Neural cell (in vitro differentiated cells): ENCODE results near the gene HARS2. TPM values are rescaled to one million over a fixed set of nuclear protein-coding genes. Genes with fewer than 3 reads are reported as not detected.
A peak's percentile ranks its signal among the peaks of the same experiment; 100 is the strongest.
"Not testable (repeated sequence)": the region's sequence is repeated elsewhere in the genome, so short reads cannot be mapped to it uniquely, and the experiment has no call there.

Experiments used
- H2AFZ ChIP-seq: fragments of 200-600, 300-800 bp; sonication (generic), shearing (Covaris generic); 2 replicates; pipeline ENCODE4 v1.6.0; 2014; ENCODE audit warnings: low read depth, mild to moderate bottlenecking, antibody characterized with exemption, low read length, moderate library complexity
- H3F3A ChIP-seq: fragments of 200-600 bp; shearing (Covaris generic); 2 replicates; pipeline ENCODE4 v1.6.1; 2016; ENCODE audit warnings: mild to moderate bottlenecking, moderate library complexity, mixed read lengths, antibody characterized with exemption, low read length; ENCODE audit not compliant: insufficient read depth, poor library complexity, severe bottlenecking
- H3K27ac ChIP-seq: fragments of 200-600, 300-800 bp; sonication (generic), shearing (Covaris generic); 2 replicates; pipeline ENCODE4 v1.5.1; 2014; ENCODE audit warnings: mild to moderate bottlenecking, low read length, moderate library complexity
- H3K27me3 ChIP-seq: fragments of 300-800, 200-600 bp; sonication (generic), shearing (Covaris generic); 2 replicates; pipeline ENCODE4 v1.6.0; 2014; ENCODE audit warnings: mild to moderate bottlenecking, low read depth, low read length, moderate library complexity; ENCODE audit not compliant: insufficient read depth
- H3K36me3 ChIP-seq: fragments of 300-800, 200-600 bp; sonication (generic), shearing (Covaris generic); 2 replicates; pipeline ENCODE4 v1.5.1; 2014; ENCODE audit warnings: mild to moderate bottlenecking, antibody characterized with exemption, low read length, moderate library complexity; ENCODE audit not compliant: insufficient read depth
- H3K4me2 ChIP-seq: fragments of 300-800, 200-600 bp; sonication (generic), shearing (Covaris generic); 2 replicates; pipeline ENCODE4 v1.6.0; 2014; ENCODE audit warnings: mild to moderate bottlenecking, low read length
- H3K4me3 ChIP-seq: fragments of 300-800, 200-600 bp; sonication (generic), shearing (Covaris generic); 2 replicates; pipeline ENCODE4 v1.5.1; 2014; ENCODE audit warnings: mild to moderate bottlenecking, low read length, moderate library complexity
- H3K79me2 ChIP-seq: fragments of 200-600 bp; shearing (Covaris generic); replicated peaks from 2 replicates; pipeline ENCODE4 v1.6.0; 2014; ENCODE audit warnings: mild to moderate bottlenecking, low read length, moderate library complexity; ENCODE audit not compliant: insufficient read depth
- H3K9ac ChIP-seq: fragments of 300-800, 200-600 bp; sonication (generic), shearing (Covaris generic); 2 replicates; pipeline ENCODE4 v1.6.1; 2016; ENCODE audit warnings: mild to moderate bottlenecking, low read length, mixed read lengths
- H3K9me2 ChIP-seq: fragments of 200-600 bp; shearing (Covaris generic); 2 replicates; pipeline ENCODE4 v1.6.1; 2016; ENCODE audit warnings: mild to moderate bottlenecking, low read length, mixed read lengths; ENCODE audit not compliant: insufficient read depth
- H3K9me3 ChIP-seq: fragments of 200-600, 300-800 bp; sonication (generic), shearing (Covaris generic); 2 replicates; pipeline ENCODE4 v1.6.1; 2016; ENCODE audit warnings: mild to moderate bottlenecking, mixed run types, low read length, moderate library complexity, mixed read lengths
- H4K20me1 ChIP-seq: fragments of 200-600 bp; shearing (Covaris generic); 2 replicates; pipeline ENCODE4 v1.6.1; 2016; ENCODE audit warnings: mild to moderate bottlenecking, mixed run types; ENCODE audit not compliant: insufficient read depth
- EP300 ChIP-seq: fragments of 450-650 bp; conservative IDR thresholded peaks from 2 replicates; pipeline ENCODE4 v1.6.1; 2014; ENCODE audit warnings: antibody characterized with exemption, mild to moderate bottlenecking, moderate library complexity; ENCODE audit not compliant: poor library complexity, severe bottlenecking
- EZH2 ChIP-seq: fragments of 200-600, 300-800 bp; shearing (Covaris generic), sonication (generic); IDR thresholded peaks from 2 replicates; pipeline ENCODE4 v1.6.1; 2014; ENCODE audit warnings: antibody characterized with exemption, low read length, borderline replicate concordance, mild to moderate bottlenecking; ENCODE audit not compliant: insufficient read depth, poor library complexity, severe bottlenecking
- MXI1 ChIP-seq: fragments of 450-650 bp; conservative IDR thresholded peaks from 2 replicates; pipeline ENCODE4 v1.6.1; 2014; ENCODE audit warnings: antibody characterized with exemption, mild to moderate bottlenecking; ENCODE audit not compliant: poor library complexity, severe bottlenecking
- POLR2AphosphoS5 ChIP-seq: IDR thresholded peaks from 2 replicates; pipeline ENCODE4 v1.6.1; 2012
- RAD21 ChIP-seq: fragments of 450-650 bp; conservative IDR thresholded peaks from 2 replicates; pipeline ENCODE4 v1.6.1; 2014; ENCODE audit warnings: antibody characterized with exemption, mild to moderate bottlenecking, moderate library complexity
- SMC3 ChIP-seq: fragments of 450-650 bp; conservative IDR thresholded peaks from 2 replicates; pipeline ENCODE4 v1.6.1; 2014; ENCODE audit warnings: antibody characterized with exemption, mild to moderate bottlenecking, moderate library complexity; ENCODE audit not compliant: poor library complexity
- TAF1 ChIP-seq: IDR thresholded peaks from 2 replicates; pipeline ENCODE4 v1.6.1; 2012; ENCODE audit warnings: low read depth
- polyA plus RNA-seq: library from polyadenylated mRNA; depleted of rRNA; stranded (reverse); fragments of >200 nt; gene quantifications from 2 replicates; pipeline ENCODE4 v1.2.3, GENCODE V29; 2014
- TF ChIP-seq, protein P1 (sequence below): fragments of 450-650 bp; IDR thresholded peaks from 2 replicates; pipeline ENCODE4 v1.5.1; 2014; ENCODE audit warnings: antibody characterized with exemption, mild to moderate bottlenecking, moderate library complexity; ENCODE audit not compliant: poor library complexity, severe bottlenecking
- TF ChIP-seq, protein P2 (sequence below): IDR thresholded peaks from 2 replicates; pipeline ENCODE4 v1.6.1; 2012; ENCODE audit warnings: borderline replicate concordance

The HARS2 gene
- polyA plus RNA-seq, 1 donor from 2014 or later, result 102 TPM

DNA sequence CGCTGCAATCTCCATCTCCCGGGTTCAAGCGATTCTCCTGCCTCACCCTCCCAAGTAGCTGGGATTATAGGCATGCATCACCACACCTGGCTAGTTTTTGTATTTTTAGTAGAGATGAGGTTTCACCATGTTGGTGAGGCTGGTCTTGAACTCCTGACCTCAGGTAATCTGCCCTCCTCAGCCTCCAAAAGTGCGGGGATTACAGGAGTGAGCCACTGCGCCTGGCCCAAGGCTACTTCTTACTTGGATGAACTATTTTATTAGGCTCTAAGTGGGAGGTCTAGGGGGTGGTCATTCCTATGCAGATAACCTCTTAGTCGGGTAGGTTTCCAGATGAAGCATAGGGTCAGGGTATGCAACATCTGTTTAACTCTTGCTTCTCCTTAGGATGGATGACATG, 30.9 kb upstream of the HARS2 start:
- not testable (repeated sequence) for H3F3A ChIP-seq, H3K79me2 ChIP-seq, H3K4me3 ChIP-seq, H3K9ac ChIP-seq, H2AFZ ChIP-seq, H3K4me2 ChIP-seq, H3K9me2 ChIP-seq, H3K9me3 ChIP-seq, H3K27ac ChIP-seq, H3K27me3 ChIP-seq, H4K20me1 ChIP-seq
- peaks cover 17% of the 10 kb centered on the region for H3K36me3 ChIP-seq

DNA sequence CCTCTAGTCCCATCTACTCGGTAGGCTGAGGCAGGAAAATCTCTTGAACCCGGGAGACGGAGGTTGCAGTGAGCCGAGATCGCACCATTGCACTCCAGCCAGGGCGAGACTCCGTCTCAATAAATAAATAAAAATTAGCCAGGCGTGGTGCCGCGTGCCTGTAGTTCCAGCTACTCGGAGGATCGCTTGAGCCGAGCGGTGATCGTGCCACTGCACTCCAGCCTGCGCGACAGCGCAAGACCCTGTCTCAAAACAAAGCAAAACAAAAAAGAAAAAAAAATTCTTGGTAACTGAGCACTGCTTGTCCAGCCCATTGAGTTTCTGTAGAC, 27.3 kb upstream of the HARS2 start:
- no peaks in the 10 kb centered on the region for H3K9me3 ChIP-seq
- H2AFZ ChIP-seq, result peak overlapping the region; percentile 89
- H3K27ac ChIP-seq, result peak overlapping the region; percentile 78
- peaks cover 7% of the 10 kb centered on the region for H3K36me3 ChIP-seq
- no peaks in the 10 kb centered on the region for H3K27me3 ChIP-seq
- no peaks in the 10 kb centered on the region for H3F3A ChIP-seq
- peak overlapping the region; percentile 71 for H3K4me2 ChIP-seq
- peak overlapping the region; percentile 85 for H3K9ac ChIP-seq
- H3K79me2 ChIP-seq, result peaks cover 12% of the 10 kb centered on the region
- TF ChIP-seq RAD21 (no peak), EP300 (no peak), POLR2AphosphoS5 (no peak), MXI1 (no peak), EZH2 (no peak)
- no peaks in the 10 kb centered on the region for H3K9me2 ChIP-seq
- H3K4me3 ChIP-seq, result peak overlapping the region; percentile 99
- no peaks in the 10 kb centered on the region for H4K20me1 ChIP-seq

DNA sequence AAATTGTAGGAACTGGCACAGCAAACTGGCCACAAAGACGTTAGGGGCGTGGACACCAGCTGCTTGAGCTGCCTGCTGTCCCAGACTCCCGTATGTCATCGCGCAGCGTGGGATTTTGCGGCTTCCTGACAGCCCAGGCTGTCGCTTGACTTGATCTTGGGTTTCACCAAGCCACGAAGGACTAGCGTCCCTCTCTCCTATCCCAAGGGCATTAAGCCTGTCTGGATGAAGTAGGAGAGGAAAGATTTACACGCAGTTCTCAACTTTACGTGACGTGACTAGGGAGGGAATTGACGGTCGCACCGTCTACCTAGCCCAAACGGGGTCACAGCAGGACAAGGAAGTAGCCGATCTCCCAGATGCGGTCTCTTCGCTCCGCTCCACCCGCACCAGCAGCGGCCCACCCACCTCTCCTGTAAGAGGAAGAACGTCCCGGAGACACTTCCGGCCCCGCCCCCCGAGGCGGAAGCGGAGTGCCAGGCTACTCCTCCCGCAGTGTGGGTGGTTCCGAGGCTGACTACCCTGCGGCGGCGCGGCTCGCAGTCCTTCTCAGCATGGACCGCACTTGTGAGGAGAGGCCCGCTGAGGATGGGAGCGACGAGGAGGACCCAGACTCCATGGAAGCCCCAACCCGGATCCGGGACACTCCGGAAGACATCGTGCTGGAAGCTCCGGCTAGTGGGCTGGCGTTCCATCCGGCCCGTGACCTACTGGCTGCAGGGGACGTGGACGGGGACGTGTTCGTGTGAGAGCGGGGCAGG, 26.7 kb upstream of the HARS2 start, which contains the start of gene WDR55:
Gene WDR55 (plus strand): TSS at position 546 of the 761 bp plus-strand sequence. CDS start 9 bp downstream, at position 555.
- peaks cover 12% of the 10 kb centered on the region for H3K79me2 ChIP-seq
- peak within 1 kb of the TSS; percentile 71 for H3K4me2 ChIP-seq
- peak within 1 kb of the TSS; percentile 99 for H3K4me3 ChIP-seq
- no peaks in the 10 kb centered on the region for H3K9me3 ChIP-seq
- peak within 1 kb of the TSS; percentile 78 for H3K27ac ChIP-seq
- peaks cover 7% of the 10 kb centered on the region for H3K36me3 ChIP-seq
- TF ChIP-seq RAD21 (peak; percentile 31), POLR2AphosphoS5 (peak; percentile 82), TAF1 (no peak), MXI1 (peak; percentile 91), SMC3 (peak; percentile 45), EP300 (no peak), EZH2 (no peak)
- TF ChIP-seq, protein P1, sequence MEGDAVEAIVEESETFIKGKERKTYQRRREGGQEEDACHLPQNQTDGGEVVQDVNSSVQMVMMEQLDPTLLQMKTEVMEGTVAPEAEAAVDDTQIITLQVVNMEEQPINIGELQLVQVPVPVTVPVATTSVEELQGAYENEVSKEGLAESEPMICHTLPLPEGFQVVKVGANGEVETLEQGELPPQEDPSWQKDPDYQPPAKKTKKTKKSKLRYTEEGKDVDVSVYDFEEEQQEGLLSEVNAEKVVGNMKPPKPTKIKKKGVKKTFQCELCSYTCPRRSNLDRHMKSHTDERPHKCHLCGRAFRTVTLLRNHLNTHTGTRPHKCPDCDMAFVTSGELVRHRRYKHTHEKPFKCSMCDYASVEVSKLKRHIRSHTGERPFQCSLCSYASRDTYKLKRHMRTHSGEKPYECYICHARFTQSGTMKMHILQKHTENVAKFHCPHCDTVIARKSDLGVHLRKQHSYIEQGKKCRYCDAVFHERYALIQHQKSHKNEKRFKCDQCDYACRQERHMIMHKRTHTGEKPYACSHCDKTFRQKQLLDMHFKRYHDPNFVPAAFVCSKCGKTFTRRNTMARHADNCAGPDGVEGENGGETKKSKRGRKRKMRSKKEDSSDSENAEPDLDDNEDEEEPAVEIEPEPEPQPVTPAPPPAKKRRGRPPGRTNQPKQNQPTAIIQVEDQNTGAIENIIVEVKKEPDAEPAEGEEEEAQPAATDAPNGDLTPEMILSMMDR, result no peak
- TF ChIP-seq, protein P2, sequence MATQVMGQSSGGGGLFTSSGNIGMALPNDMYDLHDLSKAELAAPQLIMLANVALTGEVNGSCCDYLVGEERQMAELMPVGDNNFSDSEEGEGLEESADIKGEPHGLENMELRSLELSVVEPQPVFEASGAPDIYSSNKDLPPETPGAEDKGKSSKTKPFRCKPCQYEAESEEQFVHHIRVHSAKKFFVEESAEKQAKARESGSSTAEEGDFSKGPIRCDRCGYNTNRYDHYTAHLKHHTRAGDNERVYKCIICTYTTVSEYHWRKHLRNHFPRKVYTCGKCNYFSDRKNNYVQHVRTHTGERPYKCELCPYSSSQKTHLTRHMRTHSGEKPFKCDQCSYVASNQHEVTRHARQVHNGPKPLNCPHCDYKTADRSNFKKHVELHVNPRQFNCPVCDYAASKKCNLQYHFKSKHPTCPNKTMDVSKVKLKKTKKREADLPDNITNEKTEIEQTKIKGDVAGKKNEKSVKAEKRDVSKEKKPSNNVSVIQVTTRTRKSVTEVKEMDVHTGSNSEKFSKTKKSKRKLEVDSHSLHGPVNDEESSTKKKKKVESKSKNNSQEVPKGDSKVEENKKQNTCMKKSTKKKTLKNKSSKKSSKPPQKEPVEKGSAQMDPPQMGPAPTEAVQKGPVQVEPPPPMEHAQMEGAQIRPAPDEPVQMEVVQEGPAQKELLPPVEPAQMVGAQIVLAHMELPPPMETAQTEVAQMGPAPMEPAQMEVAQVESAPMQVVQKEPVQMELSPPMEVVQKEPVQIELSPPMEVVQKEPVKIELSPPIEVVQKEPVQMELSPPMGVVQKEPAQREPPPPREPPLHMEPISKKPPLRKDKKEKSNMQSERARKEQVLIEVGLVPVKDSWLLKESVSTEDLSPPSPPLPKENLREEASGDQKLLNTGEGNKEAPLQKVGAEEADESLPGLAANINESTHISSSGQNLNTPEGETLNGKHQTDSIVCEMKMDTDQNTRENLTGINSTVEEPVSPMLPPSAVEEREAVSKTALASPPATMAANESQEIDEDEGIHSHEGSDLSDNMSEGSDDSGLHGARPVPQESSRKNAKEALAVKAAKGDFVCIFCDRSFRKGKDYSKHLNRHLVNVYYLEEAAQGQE, result no peak
- H3K9me2 ChIP-seq, result no peaks in the 10 kb centered on the region
- H4K20me1 ChIP-seq, result no peaks in the 10 kb centered on the region
- no peaks in the 10 kb centered on the region for H3K27me3 ChIP-seq
- H3K9ac ChIP-seq, result peak within 1 kb of the TSS; percentile 85
- no peaks in the 10 kb centered on the region for H3F3A ChIP-seq
- H2AFZ ChIP-seq, result peak within 1 kb of the TSS; percentile 89

DNA sequence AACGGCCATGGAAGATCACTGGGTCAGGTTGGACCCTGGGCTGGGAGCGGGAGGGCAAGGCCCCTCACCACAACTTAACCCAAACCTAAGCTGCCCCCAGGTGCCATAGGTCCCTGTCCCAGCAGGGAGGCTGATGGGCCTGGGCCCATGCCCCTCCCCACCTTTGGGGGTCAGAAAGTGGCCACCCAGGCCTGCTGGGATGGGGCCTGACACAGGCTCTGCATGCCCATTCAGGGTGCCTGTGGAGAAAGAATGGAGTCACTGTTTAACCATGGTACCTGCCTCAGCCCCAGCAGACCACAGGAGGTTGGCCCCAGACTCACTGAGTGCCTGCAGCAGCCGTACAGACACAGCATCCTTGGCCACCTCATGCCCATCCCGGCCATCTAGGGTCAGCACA, 20.2 kb upstream of the HARS2 start:
- not testable (repeated sequence) for H4K20me1 ChIP-seq, H3K9me3 ChIP-seq, H3K36me3 ChIP-seq, H3K4me2 ChIP-seq, H3K79me2 ChIP-seq, H3K27ac ChIP-seq, H2AFZ ChIP-seq, H3K4me3 ChIP-seq, H3K27me3 ChIP-seq, H3F3A ChIP-seq, H3K9ac ChIP-seq, H3K9me2 ChIP-seq
